GM19193 (cell line): ENCODE measurements around the gene RPN1.

Experiments
- POLR2A ChIP-seq: IDR thresholded peaks from 4 replicates; pipeline ENCODE4 v1.6.1; 2011; ENCODE audit not compliant: insufficient read depth, insufficient read length; ENCODE audit errors: extremely low read depth

RPN1 gene

DNA sequence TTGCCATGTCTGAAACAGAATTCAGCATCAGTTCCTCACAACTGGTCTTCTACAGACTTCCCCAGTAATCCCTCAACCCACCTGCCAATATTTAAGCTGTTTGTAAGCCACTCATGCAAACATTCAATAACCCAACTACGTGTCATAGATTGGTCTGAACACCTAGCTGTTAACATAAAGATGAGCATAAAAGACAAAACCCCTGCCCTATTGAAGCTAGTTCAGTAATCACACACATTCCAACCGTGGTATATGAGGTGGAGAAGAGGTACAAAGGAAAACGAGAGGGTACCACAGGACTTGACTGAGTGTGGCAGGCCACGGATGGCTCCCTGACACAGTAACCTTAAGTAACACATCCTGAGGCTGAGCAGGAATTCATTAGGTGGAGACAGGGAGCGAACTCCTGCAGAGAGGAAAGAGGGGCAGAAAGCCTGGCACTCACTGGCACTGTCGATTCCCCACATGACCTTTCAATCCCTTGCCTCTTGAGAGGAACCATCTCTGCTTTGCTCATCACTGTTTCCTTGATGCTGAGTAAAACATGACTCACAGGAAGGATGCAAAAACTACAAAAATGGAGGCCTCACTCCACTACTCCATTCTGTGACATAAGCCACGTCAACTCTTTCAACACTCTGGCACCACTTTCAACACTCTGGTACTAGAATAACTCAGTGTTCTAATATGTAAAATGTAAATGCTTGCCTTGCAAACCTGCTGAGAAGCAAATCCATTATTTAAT, 31.3 kb downstream of the RPN1 start:
- no peak for TF ChIP-seq POLR2A

DNA sequence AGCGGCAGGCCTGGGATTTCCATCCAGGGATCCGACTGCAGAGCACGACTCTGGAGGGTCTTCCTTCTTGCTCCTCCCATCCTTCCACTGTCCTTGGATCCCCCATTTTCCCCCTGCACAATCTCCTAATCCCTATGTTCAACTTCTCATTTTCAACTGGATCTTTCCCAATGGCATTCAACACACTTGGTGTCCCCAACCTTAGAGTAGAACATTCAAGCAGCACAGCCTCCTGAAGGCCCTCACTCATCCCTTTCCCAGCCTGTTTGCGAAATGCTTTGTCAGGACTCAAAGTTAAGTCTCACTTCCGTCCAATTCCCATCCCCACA, 32.3 kb downstream of the RPN1 start:
- TF ChIP-seq POLR2A, result no peak

DNA sequence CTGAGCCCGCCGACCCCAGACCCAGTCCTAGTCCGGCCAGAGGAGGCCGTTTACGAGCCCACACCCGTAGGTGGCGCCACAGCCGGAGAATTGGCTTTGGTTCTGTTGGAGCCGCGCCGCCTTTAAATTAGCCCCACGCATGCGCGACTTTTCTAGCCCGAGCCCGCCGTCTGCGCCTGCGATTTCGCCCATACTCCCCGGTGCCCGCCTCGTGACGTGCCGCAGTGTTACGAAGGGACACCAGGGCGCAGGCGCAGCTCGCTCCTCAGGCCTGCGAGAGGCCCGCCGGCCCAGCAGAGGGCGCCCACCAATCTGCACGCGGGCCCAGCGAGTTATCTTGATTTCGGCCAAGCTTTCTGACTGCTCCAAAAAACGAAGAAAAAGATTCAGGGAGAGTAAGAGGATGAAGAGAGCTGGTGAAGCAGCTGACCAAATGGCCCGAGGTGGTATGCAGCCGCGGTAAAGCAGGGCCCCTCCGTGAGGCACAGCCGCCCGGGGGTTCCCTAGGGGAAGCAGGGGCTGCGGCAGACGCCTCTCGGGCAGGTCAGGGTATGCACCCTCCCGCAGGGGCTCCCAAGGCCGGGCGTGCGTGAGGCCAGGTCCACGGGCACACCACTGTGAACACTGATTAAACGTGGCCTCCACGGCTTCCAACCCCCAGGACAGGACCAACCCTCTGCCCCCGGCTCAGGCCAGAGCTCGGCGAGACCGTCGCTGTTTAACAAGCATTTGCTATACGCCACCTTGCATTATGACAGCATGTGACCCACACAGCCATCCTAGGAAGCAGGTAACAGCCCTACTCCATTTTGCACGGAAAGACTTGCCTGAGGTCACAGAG, 32.8 kb downstream of the RPN1 start:
- peak; percentile 59 for TF ChIP-seq POLR2A

DNA sequence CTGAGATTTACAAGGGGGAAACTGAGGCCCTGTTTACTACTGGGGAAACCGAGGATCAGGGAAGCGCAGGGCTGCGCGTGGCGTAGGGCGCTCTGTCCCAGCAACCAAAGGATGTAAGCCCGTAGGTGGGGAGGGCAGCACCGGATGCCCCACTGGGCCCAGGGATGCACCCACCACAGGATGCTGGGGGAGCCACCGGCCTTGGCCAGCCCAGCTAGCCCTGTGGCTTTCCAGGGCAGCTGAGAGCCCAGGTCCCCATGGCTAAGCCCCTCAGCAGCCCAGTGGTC, 33.4 kb downstream of the RPN1 start:
- TF ChIP-seq POLR2A, result no peak

DNA sequence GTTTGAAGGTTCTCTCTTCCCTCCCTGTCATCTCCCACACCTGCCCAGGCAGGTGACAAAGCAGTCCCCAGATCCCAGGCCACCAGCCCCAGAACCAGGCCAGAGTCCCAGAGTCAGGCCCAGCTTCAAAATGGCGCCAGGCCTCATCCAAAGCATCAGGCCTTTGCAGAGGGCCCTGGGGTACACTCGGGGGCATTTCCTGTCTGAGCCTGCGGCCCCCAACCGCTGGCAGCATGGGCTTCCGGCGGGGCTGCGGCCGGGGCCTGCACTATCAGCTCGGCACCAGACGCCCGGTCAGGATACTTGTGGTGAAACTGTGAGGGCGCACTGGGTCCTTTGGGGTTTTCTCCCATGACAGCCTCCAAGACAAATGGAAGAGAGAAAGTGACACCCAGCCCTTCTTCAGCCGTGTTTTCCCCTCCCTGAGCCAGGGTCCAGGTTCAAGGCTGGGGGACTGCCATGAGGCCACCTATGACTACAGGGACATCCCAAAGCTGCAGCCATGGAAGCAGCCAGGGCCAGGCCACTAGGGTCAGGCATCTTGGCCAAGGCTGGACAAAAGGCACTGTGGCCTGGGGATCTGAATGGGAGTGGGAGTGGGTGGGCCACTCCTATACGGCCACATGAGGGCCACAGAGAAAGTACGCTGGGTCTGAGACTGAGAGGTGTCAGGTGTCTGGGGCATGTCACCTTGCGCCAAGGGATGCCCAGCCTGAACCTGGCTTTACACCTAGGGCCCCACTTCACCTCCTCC, 33.9 kb downstream of the RPN1 start:
- no peak for TF ChIP-seq POLR2A

DNA sequence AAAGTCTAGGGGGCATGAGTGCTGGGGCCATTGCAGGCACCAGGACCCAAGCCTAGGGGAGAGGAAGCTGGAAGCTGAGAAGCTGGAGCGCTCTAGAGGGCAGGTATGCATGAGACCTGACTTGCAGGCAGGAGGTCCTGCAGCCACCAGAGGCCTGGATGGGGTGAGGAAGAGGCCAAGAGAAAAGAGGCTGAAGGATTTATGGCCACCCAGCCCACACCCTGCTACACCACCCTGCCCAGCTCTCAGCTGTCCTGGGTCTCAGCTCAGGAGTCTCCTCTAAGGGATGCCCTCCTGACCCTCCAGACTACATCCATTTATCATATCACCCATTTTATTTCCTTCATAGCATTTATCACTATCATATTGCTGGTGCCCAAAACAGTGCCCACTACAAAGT, 36.5 kb downstream of the RPN1 start:
- TF ChIP-seq POLR2A, result no peak

DNA sequence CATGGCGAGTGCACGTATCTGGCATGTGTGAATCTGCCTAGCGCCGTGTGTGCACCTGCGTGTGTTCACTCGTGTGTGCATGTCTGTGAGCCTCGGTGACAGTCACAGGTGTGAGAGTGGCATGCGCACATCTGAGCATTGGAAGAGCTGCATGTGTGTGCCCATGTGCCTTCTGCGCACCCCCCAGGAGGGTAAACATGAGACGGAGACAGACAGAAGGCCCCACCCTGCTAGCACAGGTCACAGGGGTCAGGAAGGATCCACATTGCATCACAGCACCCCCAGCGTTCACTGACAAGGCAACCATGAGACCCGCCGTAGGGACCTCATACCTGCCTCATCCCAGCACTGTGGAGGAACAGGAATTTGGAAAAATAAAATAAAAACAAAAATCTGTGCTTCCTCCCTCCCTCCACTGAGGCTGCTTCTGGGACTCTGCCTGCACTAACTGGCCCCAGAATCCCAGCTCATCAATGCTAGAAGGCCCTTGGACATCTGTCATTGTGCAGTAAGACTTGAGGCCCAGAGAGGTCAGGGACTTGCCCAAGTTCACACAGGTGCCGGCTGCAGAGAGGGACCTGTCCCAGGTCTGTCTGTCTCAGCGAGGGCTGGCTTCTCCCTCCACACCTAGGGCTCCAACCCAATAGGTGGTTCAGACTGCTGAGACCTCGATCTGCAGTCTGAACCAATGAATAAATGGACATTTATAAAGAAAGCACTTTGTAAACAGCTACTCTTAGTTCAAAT, 37.4 kb downstream of the RPN1 start:
- TF ChIP-seq POLR2A, result no peak

DNA sequence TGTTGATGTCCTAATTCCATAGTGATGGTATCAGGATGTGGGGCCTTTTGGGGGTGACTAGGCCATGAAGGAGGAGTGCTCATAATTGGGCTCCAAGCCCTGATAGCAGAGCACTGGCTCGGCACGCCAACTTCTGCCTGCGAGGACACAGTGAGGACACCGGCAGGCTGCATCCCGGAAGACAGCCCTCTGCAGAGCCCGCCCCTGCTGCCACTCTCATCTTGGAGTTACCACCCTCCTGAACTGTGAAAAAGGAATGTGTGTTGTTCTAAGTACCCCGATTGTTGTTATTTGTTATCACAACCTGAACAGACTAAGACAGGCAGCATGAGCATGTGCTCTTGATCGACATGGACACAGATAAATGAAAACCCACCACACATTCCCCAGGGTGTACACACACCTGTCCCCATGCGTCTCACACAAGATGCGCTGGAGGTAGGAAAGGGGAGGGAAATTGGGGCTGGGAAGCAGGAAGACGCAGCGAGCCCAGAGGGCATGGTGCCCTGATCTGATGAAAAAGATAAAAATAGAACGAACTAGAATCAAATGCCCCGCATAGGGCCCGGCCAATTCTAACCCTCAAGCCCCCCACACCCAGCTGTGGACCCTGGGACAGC, 40.1 kb downstream of the RPN1 start:
- TF ChIP-seq POLR2A, result no peak

DNA sequence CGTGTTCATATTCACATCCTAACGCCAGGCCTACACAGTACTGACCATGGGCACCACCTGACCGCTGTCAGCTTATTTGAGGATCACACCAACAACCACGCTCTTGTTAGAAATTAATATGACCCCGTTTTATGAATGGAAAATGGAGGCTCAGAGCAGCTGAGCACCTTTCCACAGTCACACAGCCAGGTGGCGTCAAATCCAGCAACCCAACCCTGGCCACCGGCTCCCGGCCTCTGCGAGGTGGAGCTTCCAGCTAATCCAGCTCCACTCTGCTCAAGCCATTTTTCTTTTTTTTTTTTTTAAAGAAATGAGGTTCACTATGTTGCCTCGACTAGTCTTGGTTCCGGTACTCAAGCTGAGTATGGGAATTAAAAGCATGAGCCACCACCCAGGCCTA, 41.3 kb downstream of the RPN1 start:
- no peak for TF ChIP-seq POLR2A

DNA sequence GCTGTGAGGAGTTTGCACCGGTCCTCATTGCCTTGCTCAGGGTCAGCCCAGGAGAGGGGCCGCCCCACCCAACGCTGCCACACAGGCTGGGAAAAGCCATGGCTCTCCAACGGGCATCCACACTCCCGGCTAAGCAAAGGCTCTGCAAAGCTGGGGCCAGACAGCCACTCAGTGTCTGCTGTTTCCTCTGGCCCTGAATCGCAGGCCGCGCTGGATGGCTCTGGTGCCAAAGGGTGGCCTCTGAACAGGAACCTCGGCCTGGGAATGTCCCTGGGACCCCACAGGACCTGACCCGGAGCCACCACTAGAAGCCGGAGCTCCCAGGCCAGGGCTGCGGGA, 42.9 kb downstream of the RPN1 start:
- TF ChIP-seq POLR2A, result no peak

DNA sequence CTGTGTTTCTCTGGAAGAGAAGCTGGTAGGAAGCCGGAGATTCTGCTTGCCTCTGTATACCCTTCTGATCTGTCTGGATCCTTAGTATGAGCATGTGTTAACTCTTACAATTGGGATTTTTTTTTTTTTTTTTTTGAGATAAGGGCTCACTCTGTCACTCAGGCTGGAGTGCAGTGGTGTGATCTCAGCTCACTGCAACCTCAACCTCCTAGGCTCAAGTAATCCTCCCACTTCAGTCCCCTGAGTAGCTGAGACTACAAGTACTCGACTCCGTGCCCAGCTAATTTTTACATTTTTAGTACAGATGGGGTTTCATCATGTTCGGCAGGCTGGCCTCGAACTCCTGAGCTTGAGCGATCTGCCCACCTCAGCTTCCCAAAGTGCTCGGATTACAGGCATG, 44.5 kb downstream of the RPN1 start:
- TF ChIP-seq POLR2A, result no peak

DNA sequence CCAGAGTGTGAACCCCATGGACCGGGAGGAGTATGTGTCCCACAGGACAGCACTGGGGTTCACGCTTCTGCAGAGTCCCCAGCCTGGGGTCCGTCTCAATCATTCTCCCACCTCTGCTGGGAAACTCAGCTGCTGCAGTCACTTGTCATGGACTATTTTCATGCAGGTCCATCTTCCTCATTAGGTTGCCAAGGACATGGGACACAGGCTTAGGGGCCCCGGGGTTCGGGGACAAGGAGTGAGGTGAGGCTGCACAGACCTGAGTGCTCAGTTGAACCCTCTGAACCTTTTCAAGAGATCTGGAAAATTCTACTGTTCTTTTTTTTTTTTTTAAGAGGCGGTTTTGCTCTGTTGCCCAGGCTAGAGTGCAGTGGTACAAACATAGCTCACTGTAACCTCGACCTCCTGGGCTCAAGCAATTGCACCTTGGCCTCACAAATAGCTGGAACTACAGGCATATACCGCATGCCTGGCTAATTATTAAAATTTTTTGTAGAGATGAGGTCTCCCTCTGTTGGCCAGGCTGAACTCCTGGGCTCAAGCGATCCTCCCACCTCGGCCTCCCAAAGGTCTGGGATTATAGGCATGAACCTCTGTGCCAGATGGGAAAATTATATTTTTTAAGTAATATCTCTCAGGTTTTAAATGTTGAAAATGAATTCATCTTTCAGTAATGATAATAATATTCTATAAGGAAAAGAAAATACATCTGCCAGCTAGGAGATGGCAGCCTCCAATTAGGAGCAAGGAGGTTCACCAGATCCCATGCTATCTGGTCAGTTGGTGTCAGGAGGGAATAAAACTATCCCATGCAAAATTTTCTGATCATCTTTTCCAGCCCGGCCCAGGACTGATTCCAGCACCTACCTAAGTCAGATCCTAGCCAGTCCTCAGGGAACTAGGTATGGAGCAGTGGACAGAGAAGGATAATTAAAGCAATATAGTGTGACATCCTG, 45.2 kb downstream of the RPN1 start:
- TF ChIP-seq POLR2A, result no peak

DNA sequence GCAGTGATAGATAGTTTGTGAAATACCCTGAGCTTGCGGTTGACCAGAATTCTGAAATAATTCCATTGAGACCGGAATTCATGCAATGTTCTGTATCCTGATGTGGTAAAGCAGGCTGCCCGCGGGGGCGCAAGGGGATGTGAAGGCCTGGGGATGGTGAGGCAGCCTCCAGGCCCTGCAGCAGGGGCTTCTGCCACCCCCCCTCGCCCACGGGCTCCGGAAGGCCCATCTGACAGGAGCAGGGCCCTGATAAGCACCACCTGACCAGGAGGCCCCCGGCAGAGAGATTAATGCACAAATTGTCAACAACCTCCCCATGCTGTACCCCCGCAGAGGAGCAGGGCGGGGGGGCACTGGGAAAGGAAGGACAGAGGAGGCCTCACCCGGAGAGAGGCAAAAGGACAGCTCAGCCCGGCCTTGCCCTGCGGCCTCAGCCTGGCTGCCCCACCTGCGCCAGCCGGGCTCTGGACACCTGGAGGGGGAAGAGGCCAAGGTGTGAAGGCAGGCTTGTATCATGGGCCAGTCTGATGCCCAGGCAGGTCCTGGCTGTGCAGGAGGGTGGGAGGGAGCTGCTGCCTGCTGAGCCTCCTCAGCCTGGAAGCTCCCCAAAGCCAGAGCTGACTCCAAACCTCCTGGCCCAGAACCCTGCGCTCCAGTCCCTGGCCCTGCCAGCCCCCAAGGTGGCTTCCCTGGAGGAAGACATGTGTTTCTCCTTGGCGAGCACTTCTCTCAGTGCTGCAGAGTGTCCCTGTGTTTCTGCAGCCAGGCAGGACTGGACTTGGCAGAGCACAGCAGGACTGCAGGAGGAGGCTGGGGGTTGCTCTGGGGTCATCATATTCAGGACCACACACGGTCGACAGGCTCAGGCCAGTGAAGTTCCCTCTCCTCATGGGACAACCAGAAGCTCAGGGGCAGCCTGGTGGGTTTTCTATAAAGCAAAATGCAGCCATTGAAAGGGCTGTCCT, 46.5 kb downstream of the RPN1 start:
- TF ChIP-seq POLR2A, result no peak
